Measurements from ENCODE around the gene CISD3.

DNA sequence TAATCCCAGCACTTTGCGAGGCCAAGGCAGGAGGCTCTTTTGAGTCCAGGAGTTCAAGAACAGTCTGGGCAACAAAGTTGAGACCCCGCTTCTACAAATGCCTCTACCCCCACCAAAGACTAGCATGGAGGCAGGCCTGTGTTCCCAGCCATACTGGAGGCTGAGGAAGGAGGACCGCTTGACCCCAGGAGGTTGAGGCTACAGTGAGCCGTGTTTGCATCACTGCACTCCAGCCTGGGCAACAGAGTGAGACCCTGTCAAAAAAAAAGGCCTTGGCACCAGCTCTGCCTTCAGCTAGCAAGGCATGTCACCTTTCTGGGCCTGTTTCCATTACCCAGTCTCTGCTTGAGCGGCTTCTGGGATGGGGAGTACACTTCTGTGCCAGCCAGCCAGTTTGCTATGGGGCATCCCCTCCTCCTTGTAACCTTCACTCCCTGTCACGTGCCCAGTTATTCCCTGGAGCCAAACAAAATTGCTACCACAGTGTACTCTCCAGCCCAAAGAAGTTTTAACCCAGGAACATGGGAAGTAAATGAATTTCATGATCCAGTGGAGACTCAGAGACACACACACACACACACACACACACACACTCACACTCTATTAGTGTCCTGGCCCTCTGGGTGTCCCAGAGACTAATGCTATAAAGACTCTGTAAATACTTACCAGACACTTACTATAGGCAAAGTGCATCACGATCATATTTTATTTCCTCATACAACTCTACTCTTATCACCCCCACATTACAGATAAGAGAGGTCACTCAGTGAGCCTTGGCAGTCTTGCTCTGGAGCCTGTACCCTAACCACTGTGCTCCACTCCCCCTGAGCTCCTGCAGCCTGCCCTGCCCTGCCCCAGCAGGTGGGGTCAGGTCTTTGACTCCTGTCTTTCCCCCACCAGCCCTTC, 2.5 kb downstream of the CISD3 start:
- TF ChIP-seq CEBPB (IDR thresholded peaks at IDR 0.05; ENCODE audit: low read depth, low read length) (no peak), POLR2A (IDR thresholded peaks at IDR 0.05; ENCODE audit: control extremely low read depth in 1 of 2, low read depth in 2 of 2, low read length in 2 of 2) (peak in 1 of 2 experiments; percentile 3; a peak in 1 of 3 replicates), KDM1A (IDR thresholded peaks at IDR 0.05; ENCODE audit: borderline replicate concordance, low read length) (no peak)
- TF ChIP-seq, protein P1, sequence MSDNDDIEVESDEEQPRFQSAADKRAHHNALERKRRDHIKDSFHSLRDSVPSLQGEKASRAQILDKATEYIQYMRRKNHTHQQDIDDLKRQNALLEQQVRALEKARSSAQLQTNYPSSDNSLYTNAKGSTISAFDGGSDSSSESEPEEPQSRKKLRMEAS (IDR thresholded peaks at IDR 0.05): no peak

Measured in H1 (cell line).